Testis (tissue), 3 donors: ENCODE results near the gene TLX2. TPM values are rescaled to one million over a fixed set of nuclear protein-coding genes. Genes with fewer than 3 reads are reported as not detected.

Experiments used
- DNase-seq: peaks from one replicate; pipeline ENCODE4 v3.0.0-alpha.2; 2019
- H3K27ac ChIP-seq, 2 donors: fragments of 200-600 bp; sonication (generic); one replicate each; pipeline ENCODE4 v1.5.1; 2019
- H3K27me3 ChIP-seq: fragments of 200-600 bp; sonication (generic); one replicate; pipeline ENCODE4 v1.5.1; 2019
- H3K36me3 ChIP-seq: fragments of 200-600 bp; sonication (generic); one replicate; pipeline ENCODE4 v1.5.1; 2017; ENCODE audit warnings: low read depth; ENCODE audit errors: missing control alignments
- H3K4me1 ChIP-seq: fragments of 200-600 bp; sonication (generic); one replicate; pipeline ENCODE4 v1.5.1; 2019
- H3K4me3 ChIP-seq, 2 donors: fragments of 200-600 bp; sonication (generic); one replicate each; pipeline ENCODE4 v1.5.1; 2017 to 2019
- H3K9me3 ChIP-seq: fragments of 200-600 bp; sonication (generic); one replicate; pipeline ENCODE4 v1.5.1; 2017
- POLR2A ChIP-seq: fragments of 450-650 bp; IDR thresholded peaks from one replicate; pipeline ENCODE4 v1.6.1; 2017; ENCODE audit warnings: antibody characterized with exemption, mild to moderate bottlenecking, moderate library complexity
- WGBS, 2 donors: methylation state at CpG; one replicate each; pipeline ENCODE4 v1.1.5; 2018; 5-methylcytosine and 5-hydroxymethylcytosine counted together
- intact Hi-C: fragments of 100-400 bp; cut with DNase I; formaldehyde crosslinking; loops from one replicate; pipeline ENCODE4 v1.15.1; 2023; ENCODE audit warnings: low total_unique reads
- polyA plus RNA-seq: library from polyadenylated mRNA; stranded (reverse); fragments of 350-450 nt; fragmentation: Illumina TruSeq; extraction: RNeasy Lipid Tissue Mini Kit (QIAGEN cat#74804); gene quantifications from one replicate; pipeline ENCODE4 v1.2.3, GENCODE V29; 2014; ENCODE audit warnings: low read depth, low replicate concordance; ENCODE audit not compliant: insufficient read depth
- total RNA-seq, 2 donors: library from RNA; depleted of rRNA; stranded (reverse); fragments of >200 nt; gene quantifications; one replicate each; pipeline ENCODE4 v1.2.3, GENCODE V29; 2016
- TF ChIP-seq, protein P1 (sequence below), 3 experiments: fragments of 450-650 bp in 2 of 3; fragments of 200-600 bp in 1 of 3; sonication (generic) in 1 of 3; IDR thresholded peaks; one replicate each; pipeline ENCODE4 v1.5.1; 2016 to 2019; ENCODE audit warnings: antibody characterized with exemption in 3 of 3, mild to moderate bottlenecking in 2 of 3, moderate library complexity in 1 of 3

Gene TLX2
- total and polyA plus RNA-seq, 3 donors from 2014 or later: 1.1 to 4.5 (median 1.3) TPM

DNA sequence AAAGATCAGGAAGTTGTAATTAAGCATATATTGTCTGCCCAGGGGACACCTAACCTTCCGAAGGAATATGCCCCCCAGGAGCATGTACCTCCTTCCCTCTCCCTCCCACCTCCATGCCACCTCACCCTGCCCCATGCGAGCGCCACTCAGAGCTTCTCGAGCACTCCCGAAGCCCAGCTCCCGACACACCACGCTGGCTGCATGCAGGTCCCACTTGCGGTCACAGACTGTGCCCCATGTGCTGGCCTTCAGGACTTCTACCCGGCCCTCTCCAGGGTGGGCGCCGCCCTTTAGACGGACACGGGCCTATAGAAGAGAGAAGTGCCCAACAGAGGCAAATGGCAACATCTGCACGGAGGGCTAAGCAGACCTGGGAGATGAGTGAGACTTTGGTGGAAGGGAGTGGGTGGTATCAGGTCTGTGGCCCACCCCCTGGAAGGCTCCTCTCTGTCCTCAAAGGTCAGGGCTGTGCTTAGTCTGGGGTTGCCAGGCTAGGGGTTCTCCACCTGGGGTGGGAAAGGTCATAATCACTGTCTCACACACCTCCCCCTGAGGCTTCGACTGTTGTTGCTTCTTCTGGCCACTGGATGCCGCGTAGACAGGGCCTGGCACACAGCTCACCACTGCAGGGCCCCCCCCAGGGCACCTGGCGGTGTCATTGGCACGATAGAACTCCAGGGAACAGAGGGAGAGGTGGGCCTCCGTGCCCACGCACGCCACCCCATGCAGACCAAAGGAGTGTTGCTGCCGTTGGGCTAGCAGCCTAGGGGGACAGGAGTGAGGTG, 22.1 kb downstream of the TLX2 start:
- intact Hi-C loops: no loop called here
- H3K27me3 ChIP-seq: no peaks in the 10 kb centered on the region
- no peak for DNase-seq
- peaks cover 2% of the 10 kb centered on the region for H3K4me1 ChIP-seq
- TF ChIP-seq, protein P1, sequence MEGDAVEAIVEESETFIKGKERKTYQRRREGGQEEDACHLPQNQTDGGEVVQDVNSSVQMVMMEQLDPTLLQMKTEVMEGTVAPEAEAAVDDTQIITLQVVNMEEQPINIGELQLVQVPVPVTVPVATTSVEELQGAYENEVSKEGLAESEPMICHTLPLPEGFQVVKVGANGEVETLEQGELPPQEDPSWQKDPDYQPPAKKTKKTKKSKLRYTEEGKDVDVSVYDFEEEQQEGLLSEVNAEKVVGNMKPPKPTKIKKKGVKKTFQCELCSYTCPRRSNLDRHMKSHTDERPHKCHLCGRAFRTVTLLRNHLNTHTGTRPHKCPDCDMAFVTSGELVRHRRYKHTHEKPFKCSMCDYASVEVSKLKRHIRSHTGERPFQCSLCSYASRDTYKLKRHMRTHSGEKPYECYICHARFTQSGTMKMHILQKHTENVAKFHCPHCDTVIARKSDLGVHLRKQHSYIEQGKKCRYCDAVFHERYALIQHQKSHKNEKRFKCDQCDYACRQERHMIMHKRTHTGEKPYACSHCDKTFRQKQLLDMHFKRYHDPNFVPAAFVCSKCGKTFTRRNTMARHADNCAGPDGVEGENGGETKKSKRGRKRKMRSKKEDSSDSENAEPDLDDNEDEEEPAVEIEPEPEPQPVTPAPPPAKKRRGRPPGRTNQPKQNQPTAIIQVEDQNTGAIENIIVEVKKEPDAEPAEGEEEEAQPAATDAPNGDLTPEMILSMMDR (IDR thresholded peaks at IDR 0.05): no peak
- no peak for TF ChIP-seq POLR2A
- H3K4me3 ChIP-seq: no peak overlapping the region
- H3K27ac ChIP-seq: no peak overlapping the region
- H3K9me3 ChIP-seq: no peaks in the 10 kb centered on the region
- WGBS, 2 donors: 91 to 92% methylated on average over 4 to 23 of the region's 23 CpGs
- H3K36me3 ChIP-seq: no peaks in the 10 kb centered on the region

DNA sequence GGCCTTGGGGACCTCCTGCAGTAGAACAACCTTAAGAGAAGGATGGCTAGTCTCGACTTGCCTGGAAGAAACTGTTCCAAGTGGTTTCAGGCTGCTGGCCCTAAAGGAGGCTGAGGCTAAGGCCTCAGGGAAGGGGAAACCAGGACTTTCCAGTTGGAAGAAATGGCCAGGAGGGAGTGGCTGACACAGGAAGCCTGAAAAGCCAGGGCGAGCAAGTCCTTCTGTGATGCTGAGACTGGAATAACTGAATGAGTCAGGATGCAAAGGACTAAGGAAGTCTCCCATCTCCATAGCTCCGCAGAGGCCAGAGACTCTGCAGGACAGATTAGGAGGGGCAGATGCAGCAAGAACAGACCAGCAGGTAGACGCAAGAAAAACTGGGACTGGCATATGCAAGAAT, 22.9 kb downstream of the TLX2 start:
- no peak overlapping the region for H3K4me3 ChIP-seq
- no peaks in the 10 kb centered on the region for H3K4me1 ChIP-seq
- DNase-seq: no peak
- no peak for TF ChIP-seq POLR2A
- TF ChIP-seq, protein P1 (IDR thresholded peaks at IDR 0.05): no peak
- intact Hi-C loops: no loop called here
- H3K36me3 ChIP-seq: no peaks in the 10 kb centered on the region
- H3K9me3 ChIP-seq: no peaks in the 10 kb centered on the region
- WGBS, 2 donors: 66 to 69% methylated on average over 4 of the region's 4 CpGs
- H3K27ac ChIP-seq: no peak overlapping the region
- H3K27me3 ChIP-seq: no peaks in the 10 kb centered on the region

DNA sequence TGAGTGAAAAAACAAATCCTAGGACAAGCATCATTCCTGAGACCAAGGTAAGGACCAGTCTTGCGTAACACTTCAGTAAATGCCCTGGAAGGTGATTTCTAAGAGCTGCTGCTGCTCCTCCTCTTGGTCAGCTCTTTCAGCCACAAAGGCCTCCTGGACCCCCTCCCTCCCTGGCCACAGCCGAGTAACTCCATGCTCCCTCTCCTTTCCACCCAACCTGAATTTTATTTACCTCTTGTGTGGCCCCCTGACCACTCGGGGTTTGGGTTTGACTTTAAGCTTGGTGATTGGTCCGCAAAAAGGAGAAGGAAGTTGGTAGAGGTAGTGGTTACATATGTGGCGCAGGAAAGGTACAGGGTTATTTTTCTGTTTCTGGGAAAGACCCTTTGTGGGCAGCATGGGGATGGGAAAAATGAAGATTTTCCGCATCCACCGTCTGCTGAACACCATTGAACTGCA, 24.7 kb downstream of the TLX2 start:
- Histone ChIP-seq H3K4me1 (no peaks in the 10 kb centered on the region), H3K36me3 (no peaks in the 10 kb centered on the region), H3K4me3 (no peak overlapping the region), H3K9me3 (no peaks in the 10 kb centered on the region), H3K27me3 (no peaks in the 10 kb centered on the region), H3K27ac (no peak overlapping the region)
- intact Hi-C loops: no loop called here
- 80 to 90% methylated on average over 7 of the region's 7 CpGs for WGBS, 2 donors
- no peak for TF ChIP-seq POLR2A
- TF ChIP-seq, protein P1 (IDR thresholded peaks at IDR 0.05): no peak
- DNase-seq: no peak

DNA sequence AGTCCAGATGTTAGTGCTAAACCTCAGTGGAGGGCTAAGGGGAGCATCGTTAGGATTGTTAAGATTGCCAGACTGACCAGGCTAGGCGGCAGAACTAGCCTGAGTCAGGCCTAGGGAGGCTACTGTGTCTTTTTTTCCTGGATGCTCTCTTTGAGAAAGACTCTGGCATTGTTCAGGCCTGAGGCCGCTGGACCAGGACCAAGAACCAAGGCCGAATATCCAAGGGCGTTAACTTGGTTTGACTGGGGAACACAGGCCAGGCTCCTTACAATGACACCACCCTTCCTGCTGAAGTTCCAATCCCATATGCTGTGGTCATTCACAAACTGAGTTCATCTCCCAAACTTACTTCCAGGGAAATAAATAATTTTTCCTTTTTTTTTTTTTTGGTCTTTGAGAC, 26.0 kb downstream of the TLX2 start:
- Histone ChIP-seq H3K27me3 (no peaks in the 10 kb centered on the region), H3K4me1 (no peaks in the 10 kb centered on the region), H3K27ac (no peak overlapping the region), H3K36me3 (no peaks in the 10 kb centered on the region), H3K4me3 (no peak overlapping the region), H3K9me3 (no peaks in the 10 kb centered on the region)
- WGBS, 2 donors: 66 to 79% methylated on average over 4 to 5 of the region's 5 CpGs
- DNase-seq: peak; percentile 58
- TF ChIP-seq, protein P1 (IDR thresholded peaks at IDR 0.05): no peak
- intact Hi-C loops: no loop called here

DNA sequence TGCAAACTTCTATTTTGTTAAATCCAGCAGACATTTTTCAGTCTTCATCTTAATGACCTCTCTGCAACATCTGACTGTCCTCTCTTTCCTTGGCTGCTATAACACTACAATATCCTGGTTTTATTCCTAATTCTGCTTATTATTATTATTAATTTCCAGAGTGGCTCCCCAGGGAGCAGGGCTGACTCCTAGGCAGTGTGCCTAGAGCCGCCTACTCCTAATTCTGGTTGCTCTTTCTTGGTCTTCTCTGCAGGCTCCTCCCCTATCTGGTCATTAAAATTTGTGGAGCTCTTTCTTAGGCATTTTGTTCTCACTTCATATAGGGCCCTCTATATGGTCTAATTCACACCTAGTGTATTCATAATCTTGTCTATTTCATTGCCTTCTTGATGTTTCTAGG, 28.7 kb downstream of the TLX2 start:
- TF ChIP-seq POLR2A: no peak
- TF ChIP-seq, protein P1 (IDR thresholded peaks at IDR 0.05): no peak
- Histone ChIP-seq H3K4me3 (no peak overlapping the region), H3K27ac (no peak overlapping the region), H3K4me1 (no peaks in the 10 kb centered on the region), H3K27me3 (no peaks in the 10 kb centered on the region), H3K9me3 (no peaks in the 10 kb centered on the region), H3K36me3 (no peaks in the 10 kb centered on the region)
- WGBS, 2 donors: 61 to 83% methylated on average over 1 of the region's 1 CpG
- DNase-seq: no peak
- intact Hi-C loops: no loop called here
